ENCODE results near the gene FOXB1. TPM values are rescaled to one million over a fixed set of nuclear protein-coding genes. Genes with fewer than 3 reads are reported as not detected.

FOXB1 gene
- total and polyA plus RNA-seq, 4 donors, result 0.02 TPM; not detected in 3

DNA sequence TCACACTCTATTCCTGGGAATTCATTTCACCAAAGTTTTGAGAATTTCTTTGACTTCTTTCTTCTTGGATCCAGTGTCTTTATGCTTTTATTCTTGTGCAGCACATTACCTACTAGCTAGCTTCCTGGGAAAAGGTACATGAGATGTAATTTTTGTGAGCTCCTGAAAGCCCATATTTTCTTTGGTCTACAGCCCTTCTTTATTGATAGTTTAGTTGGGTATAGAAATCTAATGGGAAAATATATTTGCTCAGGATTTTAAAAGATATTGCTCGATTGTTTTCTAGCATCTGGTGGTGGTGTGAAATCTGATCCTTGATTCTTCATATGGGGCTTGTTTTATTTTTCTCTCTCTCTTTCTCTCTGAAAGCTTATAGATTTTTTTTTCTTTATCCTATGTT, 45.8 kb downstream of the FOXB1 start:
- H3K4me1 ChIP-seq (ENCODE audit: control insufficient read depth in 5 of 5, insufficient read depth in 5 of 5, low read length in 5 of 5), result no peaks in the 10 kb centered on the region
- H3K9ac ChIP-seq (ENCODE audit: insufficient read depth in 1 of 2, low read length in 2 of 2), result no peak overlapping the region
- no peaks in the 10 kb centered on the region for H3K36me3 ChIP-seq (ENCODE audit: control insufficient read depth in 4 of 4, insufficient read depth in 4 of 4, low read length in 4 of 4)
- WGBS, 2 donors, result 93 to 96% methylated on average over 1 of the region's 1 CpG
- DNase-seq (no peak), ATAC-seq (ENCODE audit: insufficient read depth, low FRiP score) (no peak)
- peaks cover 0 to 6% (median 0%) of the 10 kb centered on the region in 3 donors for H3K27me3 ChIP-seq (ENCODE audit: control insufficient read depth in 3 of 3, insufficient read depth in 3 of 3, low read length in 2 of 3)
- H3K9me3 ChIP-seq (ENCODE audit: control insufficient read depth in 4 of 4, insufficient read depth in 3 of 4, low read length in 3 of 4), result peaks cover 0 to 8% (median under 1%) of the 10 kb centered on the region in 4 donors
- no peak overlapping the region for H3K27ac ChIP-seq (ENCODE audit: low read depth in 1 of 2, low read length in 1 of 2)
- H3K4me3 ChIP-seq, result no peak overlapping the region
- TF ChIP-seq CTCF (IDR thresholded peaks at IDR 0.05; ENCODE audit: control extremely low read depth, extremely low read depth), result no peak

- H3K4me1 ChIP-seq (ENCODE audit: control insufficient read depth in 5 of 5, insufficient read depth in 5 of 5, low read length in 5 of 5), result no peaks in the 10 kb centered on the region
- H3K27ac ChIP-seq (ENCODE audit: low read depth in 1 of 2, low read length in 1 of 2), result no peak overlapping the region
- no peaks in the 10 kb centered on the region for H3K27me3 ChIP-seq (ENCODE audit: control insufficient read depth in 3 of 3, insufficient read depth in 3 of 3, low read length in 2 of 3)
- WGBS, 2 donors, result 85 to 94% methylated on average over 2 of the region's 2 CpGs
- H3K36me3 ChIP-seq (ENCODE audit: control insufficient read depth in 4 of 4, insufficient read depth in 4 of 4, low read length in 4 of 4), result no peaks in the 10 kb centered on the region
- no peak overlapping the region for H3K9ac ChIP-seq (ENCODE audit: insufficient read depth in 1 of 2, low read length in 2 of 2)
- H3K4me3 ChIP-seq, result no peak overlapping the region
- ATAC-seq (ENCODE audit: insufficient read depth, low FRiP score) (no peak), DNase-seq (no peak)
- peaks cover 0 to 8% (median under 1%) of the 10 kb centered on the region in 4 donors for H3K9me3 ChIP-seq (ENCODE audit: control insufficient read depth in 4 of 4, insufficient read depth in 3 of 4, low read length in 3 of 4)
- TF ChIP-seq CTCF (IDR thresholded peaks at IDR 0.05; ENCODE audit: control extremely low read depth, extremely low read depth), result no peak
Observed at GRCh38 chr15:60052796-60053195, 48.7 kb downstream of the FOXB1 start.

DNA sequence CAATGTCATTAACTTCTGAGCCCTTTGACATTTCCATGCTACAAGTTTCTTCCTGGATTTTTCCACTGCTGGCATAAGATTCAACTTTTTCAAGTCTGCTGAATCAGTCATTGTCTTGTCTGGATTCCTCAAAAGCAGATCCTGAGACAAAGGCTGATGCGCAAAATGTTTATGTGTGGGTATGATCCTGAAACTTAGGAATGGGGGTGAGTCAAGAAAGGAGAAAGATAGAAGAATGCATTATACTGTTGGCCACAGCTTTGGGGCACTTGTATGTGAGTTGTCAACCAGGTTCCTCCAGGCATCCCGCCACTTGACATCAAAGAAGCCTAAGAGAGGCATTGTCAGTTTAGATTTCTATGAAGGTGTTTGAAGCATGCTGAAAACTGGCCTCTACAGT, 50.4 kb downstream of the FOXB1 start:
- no peaks in the 10 kb centered on the region for H3K36me3 ChIP-seq (ENCODE audit: control insufficient read depth in 4 of 4, insufficient read depth in 4 of 4, low read length in 4 of 4)
- H3K4me3 ChIP-seq, result no peak overlapping the region
- no peak for TF ChIP-seq CTCF (IDR thresholded peaks at IDR 0.05; ENCODE audit: control extremely low read depth, extremely low read depth)
- no peaks in the 10 kb centered on the region for H3K27me3 ChIP-seq (ENCODE audit: control insufficient read depth in 3 of 3, insufficient read depth in 3 of 3, low read length in 2 of 3)
- H3K9me3 ChIP-seq (ENCODE audit: control insufficient read depth in 4 of 4, insufficient read depth in 3 of 4, low read length in 3 of 4), result peaks cover 0 to 11% (median under 1%) of the 10 kb centered on the region in 4 donors
- DNase-seq (no peak), ATAC-seq (ENCODE audit: insufficient read depth, low FRiP score) (no peak)
- H3K4me1 ChIP-seq (ENCODE audit: control insufficient read depth in 5 of 5, insufficient read depth in 5 of 5, low read length in 5 of 5), result no peaks in the 10 kb centered on the region
- no peak overlapping the region for H3K27ac ChIP-seq (ENCODE audit: low read depth in 1 of 2, low read length in 1 of 2)
- H3K9ac ChIP-seq (ENCODE audit: insufficient read depth in 1 of 2, low read length in 2 of 2), result no peak overlapping the region
- WGBS, 2 donors, result 86 to 89% methylated on average over 2 of the region's 2 CpGs
